Urinary bladder (tissue), 4 donors: Measurements from ENCODE around the gene ZNF154. TPM values are rescaled to one million over a fixed set of nuclear protein-coding genes. Genes with fewer than 3 reads are reported as not detected.
"Not testable (repeated sequence)": the region's sequence is repeated elsewhere in the genome, so short reads cannot be mapped to it uniquely, and the experiment has no call there.

Experiments
- DNase-seq: peaks from one replicate; pipeline ENCODE4 v3.0.0-alpha.2; 2015; ENCODE audit errors: extremely low spot score
- H3K27ac ChIP-seq: one replicate; pipeline ENCODE4 v1.5.1; 2013; ENCODE audit warnings: low read depth, mild to moderate bottlenecking, moderate library complexity
- H3K36me3 ChIP-seq: one replicate; pipeline ENCODE4 v1.6.1; 2013; ENCODE audit warnings: mild to moderate bottlenecking, moderate library complexity; ENCODE audit not compliant: insufficient read depth
- H3K4me1 ChIP-seq: one replicate; pipeline ENCODE4 v1.6.1; 2013; ENCODE audit warnings: mild to moderate bottlenecking, moderate library complexity; ENCODE audit not compliant: insufficient read depth
- H3K4me3 ChIP-seq: one replicate; pipeline ENCODE4 v1.5.1; 2013; ENCODE audit warnings: low read depth, low read length
- WGBS: extraction: QIAGEN DNeasy Blood & Tissue Kit; methylation state at CpG from one replicate; pipeline ENCODE4 v1.1.7; 2013; 5-methylcytosine and 5-hydroxymethylcytosine counted together
- polyA plus RNA-seq: library from polyadenylated mRNA; stranded (reverse); fragments of 200-250 nt; gene quantifications from one replicate; pipeline ENCODE4 v1.2.3, GENCODE V29; 2013
- total RNA-seq: library from RNA; depleted of rRNA; stranded (reverse); fragments of >200 nt; gene quantifications from one replicate; pipeline ENCODE4 v1.2.3, GENCODE V29; 2014
- donor health status: healthy with polysubstance abuse.
- donor health status: healthy.

Gene ZNF154
- 29.3 TPM for total RNA-seq
- polyA plus RNA-seq, result 7.4 TPM

- under 1% methylated on average over 53 of the region's 53 CpGs for WGBS
- peak within 1 kb of the TSS; percentile 27 for H3K4me3 ChIP-seq
- H3K36me3 ChIP-seq, result no peaks in the 10 kb centered on the region
- DNase-seq, result peak; percentile 82
- no peaks in the 10 kb centered on the region for H3K4me1 ChIP-seq
- H3K27ac ChIP-seq, result peak within 1 kb of the TSS; percentile 46
These were observed at the start of gene ZNF154 for GRCh38 chr19:57708641-57709361. Gene ZNF154, minus strand, starts transcription at chr19:57709204. Its CDS starts 233 bp downstream, at chr19:57708971.

DNA sequence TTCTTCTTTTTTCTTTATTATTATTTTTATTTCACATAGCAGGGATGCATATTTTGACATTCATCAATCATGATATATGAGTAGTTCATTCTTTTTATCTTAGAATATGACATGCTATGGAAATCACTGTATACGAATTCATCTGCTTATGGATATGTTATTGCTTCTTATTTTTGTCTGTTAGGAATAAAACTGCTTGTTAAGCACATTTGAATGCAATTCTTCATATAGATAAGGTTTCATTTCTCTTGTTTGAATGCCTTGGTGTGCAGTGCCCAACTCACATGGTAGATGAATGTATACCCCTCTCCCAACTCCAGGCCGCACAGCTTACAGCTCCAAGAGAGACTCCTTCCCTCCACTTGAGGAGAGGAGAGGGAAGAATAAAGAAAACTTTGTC is 48.9 kb upstream of the ZNF154 start:
- no peaks in the 10 kb centered on the region for H3K4me1 ChIP-seq
- no peak overlapping the region for H3K27ac ChIP-seq
- WGBS, result 96% methylated on average over 2 of the region's 2 CpGs
- H3K36me3 ChIP-seq, result peaks cover 11% of the 10 kb centered on the region
- no peak overlapping the region for H3K4me3 ChIP-seq
- no peak for DNase-seq

DNA sequence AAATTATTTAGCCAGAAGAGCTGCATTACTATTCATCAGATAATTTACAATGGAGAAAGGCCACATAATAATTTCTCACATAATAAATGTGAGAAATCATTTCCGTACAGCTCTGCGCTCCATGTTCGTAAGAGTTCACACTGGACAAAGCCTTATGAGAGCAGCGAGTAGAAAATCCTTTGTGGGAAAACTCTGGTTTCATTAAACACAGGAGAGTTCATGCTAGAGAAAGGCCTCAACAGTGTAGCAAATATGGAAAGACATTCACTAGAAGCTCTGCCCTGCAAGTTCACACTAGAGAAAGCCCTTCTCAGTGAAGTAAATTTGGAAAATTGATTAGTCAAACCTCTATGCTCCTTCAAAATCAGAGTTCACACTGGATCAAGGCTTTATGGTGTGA is 46.0 kb upstream of the ZNF154 start:
- 86% methylated on average over 4 of the region's 4 CpGs for WGBS
- H3K36me3 ChIP-seq, result peaks cover 12% of the 10 kb centered on the region
- H3K4me1 ChIP-seq, result no peaks in the 10 kb centered on the region
- DNase-seq, result no peak
- no peak overlapping the region for H3K4me3 ChIP-seq
- no peak overlapping the region for H3K27ac ChIP-seq

DNA sequence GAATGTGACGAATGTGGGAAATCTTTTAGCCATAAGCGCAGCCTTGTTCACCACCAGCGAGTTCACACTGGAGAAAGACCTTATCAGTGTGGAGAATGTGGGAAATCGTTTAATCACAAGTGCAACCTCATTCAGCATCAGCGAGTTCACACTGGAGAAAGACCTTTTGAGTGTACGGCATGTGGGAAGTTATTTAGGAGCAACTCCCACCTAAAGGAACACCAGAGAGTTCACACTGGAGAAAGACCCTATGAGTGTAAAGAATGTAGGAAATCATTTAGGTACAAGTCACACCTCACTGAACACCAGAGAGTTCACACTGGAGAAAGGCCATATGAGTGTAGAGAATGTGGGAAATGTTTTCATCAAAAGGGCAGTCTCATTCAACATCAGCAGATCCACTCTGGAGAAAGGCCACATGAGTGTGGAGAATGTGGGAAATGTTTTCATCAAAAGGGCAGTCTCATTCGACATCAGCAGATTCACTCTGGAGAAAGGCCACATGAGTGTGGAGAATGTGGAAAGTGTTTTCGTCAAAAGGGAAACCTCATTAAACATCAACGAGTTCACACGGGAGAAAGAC is 45.2 kb upstream of the ZNF154 start:
- WGBS, result 97% methylated on average over 10 of the region's 10 CpGs
- peaks cover 12% of the 10 kb centered on the region for H3K36me3 ChIP-seq

GRCh38 chr19:57748029-57748428 is 39.0 kb upstream of the ZNF154 start:
- 95% methylated on average over 3 of the region's 3 CpGs for WGBS
- no peak for DNase-seq
- no peak overlapping the region for H3K4me3 ChIP-seq
- H3K27ac ChIP-seq, result no peak overlapping the region
- H3K4me1 ChIP-seq, result no peaks in the 10 kb centered on the region
- peaks cover 4% of the 10 kb centered on the region for H3K36me3 ChIP-seq

More for the DNA sequence above, 45.2 kb upstream of the ZNF154 start:
- Histone ChIP-seq H3K4me3 (no peak overlapping the region), H3K4me1 (no peaks in the 10 kb centered on the region), H3K27ac (no peak overlapping the region)
- no peak for DNase-seq

GRCh38 chr19:57747472-57747807 is 38.4 kb upstream of the ZNF154 start:
- WGBS, result 32% methylated on average over 6 of the region's 6 CpGs
- H3K4me1 ChIP-seq, result no peaks in the 10 kb centered on the region
- no peak for DNase-seq
- peaks cover 1% of the 10 kb centered on the region for H3K36me3 ChIP-seq
- peak overlapping the region; percentile 94 for H3K4me3 ChIP-seq
- H3K27ac ChIP-seq, result no peak overlapping the region

- Histone ChIP-seq H3K27ac (peak within 1 kb of the TSS; percentile 87), H3K4me3 (peak within 1 kb of the TSS; percentile 94), H3K4me1 (no peaks in the 10 kb centered on the region), H3K36me3 (peaks cover 1% of the 10 kb centered on the region)
- DNase-seq, result peak; percentile 89
- WGBS, result 1% methylated on average over 51 of the region's 51 CpGs
These were observed 37.8 kb upstream of the ZNF154 start, which contains the start of gene ZNF776 for GRCh38 chr19:57746580-57747471. Gene ZNF776, plus strand, starts transcription at chr19:57746815. Its CDS starts 244 bp downstream, at chr19:57747059.

- H3K4me1 ChIP-seq, H3K36me3 ChIP-seq, H3K27ac ChIP-seq, DNase-seq, H3K4me3 ChIP-seq: not testable (repeated sequence)
- 90% methylated on average over 7 of the region's 7 CpGs for WGBS
These were observed 29.8 kb upstream of the ZNF154 start for GRCh38 chr19:57738770-57739169.

- 4% methylated on average over 10 of the region's 10 CpGs for WGBS
- DNase-seq, H3K36me3 ChIP-seq, H3K4me1 ChIP-seq, H3K27ac ChIP-seq, H3K4me3 ChIP-seq: not testable (repeated sequence)
These were observed 29.3 kb upstream of the ZNF154 start for GRCh38 chr19:57738320-57738719.

- DNase-seq, result no peak
- 98% methylated on average over 10 of the region's 10 CpGs for WGBS
- Histone ChIP-seq H3K36me3 (no peaks in the 10 kb centered on the region), H3K27ac (no peak overlapping the region), H3K4me3 (no peak overlapping the region), H3K4me1 (no peaks in the 10 kb centered on the region)
These were observed 11.9 kb upstream of the ZNF154 start for GRCh38 chr19:57720878-57721277.

DNA sequence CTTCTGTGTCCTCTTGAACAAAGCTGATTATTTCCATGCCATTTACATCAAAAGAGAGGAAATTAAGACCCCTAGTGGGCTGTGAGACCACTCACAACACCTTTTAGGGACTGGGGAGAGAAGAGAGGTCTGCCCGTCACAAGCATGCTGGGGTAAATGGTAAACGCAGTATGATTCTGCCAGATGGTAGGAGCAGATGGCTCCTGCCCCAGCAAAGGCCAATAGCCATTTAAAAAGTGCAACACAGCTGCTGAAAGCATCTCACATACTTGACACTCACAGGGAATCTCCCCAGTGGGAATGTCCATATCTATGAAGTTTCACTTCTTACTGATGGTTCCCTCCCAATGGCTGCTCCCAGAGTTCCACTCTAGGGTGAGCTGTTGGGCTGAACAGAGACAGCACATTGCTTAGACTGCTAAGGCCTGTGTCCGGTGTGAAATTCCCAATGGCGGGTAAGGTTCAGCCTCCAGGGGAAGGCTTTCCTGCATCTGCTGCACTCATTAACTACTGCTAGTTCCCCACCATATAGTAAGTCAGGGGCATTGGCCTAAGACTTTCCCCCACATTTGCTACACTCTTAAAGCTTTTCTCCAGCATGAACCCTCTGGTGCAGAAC is 11.0 kb upstream of the ZNF154 start:
- no peak for DNase-seq
- H3K27ac ChIP-seq, result no peak overlapping the region
- no peaks in the 10 kb centered on the region for H3K4me1 ChIP-seq
- 90% methylated on average over 4 of the region's 4 CpGs for WGBS
- no peak overlapping the region for H3K4me3 ChIP-seq
- no peaks in the 10 kb centered on the region for H3K36me3 ChIP-seq

DNA sequence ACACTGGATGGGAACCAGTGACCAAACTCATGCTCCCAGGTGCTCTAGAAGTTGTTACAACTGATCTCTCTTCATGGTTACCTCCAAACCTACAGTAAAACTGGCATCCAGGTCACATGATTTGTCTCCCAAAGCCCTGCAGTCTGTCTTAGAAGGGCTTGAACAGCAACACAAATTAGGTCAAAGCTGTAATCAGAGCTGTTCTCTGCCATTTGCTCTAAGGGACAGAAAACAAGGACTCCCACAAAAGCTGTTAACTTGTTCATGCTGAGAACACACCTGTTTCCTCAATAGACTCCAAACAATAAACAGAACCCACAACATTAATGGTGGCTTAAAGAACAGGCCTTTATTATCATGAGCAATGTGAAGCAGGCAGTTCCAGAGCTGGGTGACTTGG is 10.4 kb upstream of the ZNF154 start:
- Histone ChIP-seq H3K27ac (no peak overlapping the region), H3K36me3 (no peaks in the 10 kb centered on the region), H3K4me3 (no peak overlapping the region), H3K4me1 (no peaks in the 10 kb centered on the region)
- DNase-seq, result no peak

GRCh38 chr19:57712222-57712621 is 3.2 kb upstream of the ZNF154 start:
- H3K4me3 ChIP-seq, result no peak overlapping the region
- no peak for DNase-seq
- WGBS, result 68% methylated on average over 1 of the region's 1 CpG
- H3K36me3 ChIP-seq, result no peaks in the 10 kb centered on the region
- no peak overlapping the region for H3K27ac ChIP-seq
- H3K4me1 ChIP-seq, result no peaks in the 10 kb centered on the region
